ENCODE results near the gene NOTCH1.

- TF ChIP-seq CTCF (conservative IDR thresholded peaks at IDR 0.05) = no peak
- no peak for TF ChIP-seq EZH2 (IDR thresholded peaks at IDR 0.05; ENCODE audit: low read depth)
These were observed 82.3 kb downstream of the NOTCH1 start for GRCh38 chr9:136463578-136463977.
